ENCODE measurements around the gene KRTAP9-7. TPM values are rescaled to one million over a fixed set of nuclear protein-coding genes. Genes with fewer than 3 reads are reported as not detected.
"Not testable (repeated sequence)": the region's sequence is repeated elsewhere in the genome, so short reads cannot be mapped to it uniquely, and the experiment has no call there.

The KRTAP9-7 gene
- total and polyA plus RNA-seq, 2 donors from 2014 or later, result not detected

DNA sequence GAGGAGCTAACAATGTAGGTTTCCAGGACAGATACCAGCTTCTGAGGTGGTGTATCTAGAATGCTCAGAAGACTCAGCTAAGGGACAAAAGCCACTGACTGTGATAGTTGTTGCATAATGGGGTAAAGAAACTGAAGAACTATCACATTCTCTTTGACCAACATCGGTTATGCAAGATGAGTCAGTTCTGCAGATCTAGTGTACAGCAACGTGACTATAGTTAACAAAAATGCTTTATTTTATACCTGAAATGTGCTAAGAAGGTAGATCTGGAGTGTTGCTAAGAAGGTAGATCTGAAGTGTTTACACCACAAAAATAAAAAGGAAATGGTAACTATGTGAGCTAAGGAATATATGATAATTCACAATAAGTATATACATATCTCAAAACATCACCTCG lies 7.8 kb upstream of the KRTAP9-7 start:
- H3K27ac ChIP-seq (ENCODE audit: low read depth in 2 of 2, low read length in 2 of 2), result no peak overlapping the region
- no peak overlapping the region for H3K9ac ChIP-seq (ENCODE audit: low read length in 3 of 3)
- TF ChIP-seq, protein P1, sequence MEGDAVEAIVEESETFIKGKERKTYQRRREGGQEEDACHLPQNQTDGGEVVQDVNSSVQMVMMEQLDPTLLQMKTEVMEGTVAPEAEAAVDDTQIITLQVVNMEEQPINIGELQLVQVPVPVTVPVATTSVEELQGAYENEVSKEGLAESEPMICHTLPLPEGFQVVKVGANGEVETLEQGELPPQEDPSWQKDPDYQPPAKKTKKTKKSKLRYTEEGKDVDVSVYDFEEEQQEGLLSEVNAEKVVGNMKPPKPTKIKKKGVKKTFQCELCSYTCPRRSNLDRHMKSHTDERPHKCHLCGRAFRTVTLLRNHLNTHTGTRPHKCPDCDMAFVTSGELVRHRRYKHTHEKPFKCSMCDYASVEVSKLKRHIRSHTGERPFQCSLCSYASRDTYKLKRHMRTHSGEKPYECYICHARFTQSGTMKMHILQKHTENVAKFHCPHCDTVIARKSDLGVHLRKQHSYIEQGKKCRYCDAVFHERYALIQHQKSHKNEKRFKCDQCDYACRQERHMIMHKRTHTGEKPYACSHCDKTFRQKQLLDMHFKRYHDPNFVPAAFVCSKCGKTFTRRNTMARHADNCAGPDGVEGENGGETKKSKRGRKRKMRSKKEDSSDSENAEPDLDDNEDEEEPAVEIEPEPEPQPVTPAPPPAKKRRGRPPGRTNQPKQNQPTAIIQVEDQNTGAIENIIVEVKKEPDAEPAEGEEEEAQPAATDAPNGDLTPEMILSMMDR (IDR thresholded peaks at IDR 0.05; ENCODE audit: borderline replicate concordance, extremely low read depth, insufficient read depth), result no peak
- intact Hi-C loops (cut with DNase I), result no loop called here
- H3K36me3 ChIP-seq (ENCODE audit: control insufficient read depth in 2 of 3, insufficient read depth in 3 of 3, low read length in 3 of 3), result no peaks in the 10 kb centered on the region
- H3K9me3 ChIP-seq (ENCODE audit: control insufficient read depth in 2 of 3, insufficient read depth in 1 of 3, low read length in 3 of 3), result no peaks in the 10 kb centered on the region
- no peaks in the 10 kb centered on the region for H3K27me3 ChIP-seq (ENCODE audit: control insufficient read depth, insufficient read depth, low read length)
- no peak for FAIRE-seq
- no peak overlapping the region for H3K4me3 ChIP-seq (ENCODE audit: low read length in 3 of 3)
- no peaks in the 10 kb centered on the region for H3K4me1 ChIP-seq (ENCODE audit: control insufficient read depth in 2 of 3, insufficient read depth in 2 of 3, low read depth in 1 of 3, low read length in 3 of 3)
- no peak for DNase-seq

DNA sequence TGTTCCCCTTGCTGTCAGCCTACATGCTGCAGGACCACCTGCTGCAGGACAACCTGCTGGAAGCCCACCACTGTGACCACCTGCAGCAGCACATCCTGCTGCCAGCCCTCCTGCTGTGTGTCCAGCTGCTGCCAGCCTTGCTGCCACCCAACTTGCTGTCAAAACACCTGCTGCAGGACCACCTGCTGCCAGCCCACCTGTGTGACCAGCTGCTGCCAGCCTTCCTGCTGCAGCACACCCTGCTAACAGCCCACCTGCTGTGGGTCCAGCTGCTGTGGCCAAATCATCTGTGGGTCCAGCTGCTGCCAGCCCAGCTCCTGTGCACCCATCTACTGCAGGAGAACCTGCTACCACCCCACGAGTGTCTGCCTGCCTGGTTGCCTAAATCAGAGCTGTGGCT lies 4.2 kb upstream of the KRTAP9-7 start:
- intact Hi-C loops (cut with DNase I); H3K27ac ChIP-seq (ENCODE audit: low read depth in 2 of 2, low read length in 2 of 2); DNase-seq; H3K4me1 ChIP-seq (ENCODE audit: control insufficient read depth in 2 of 3, insufficient read depth in 2 of 3, low read depth in 1 of 3, low read length in 3 of 3); H3K9me3 ChIP-seq (ENCODE audit: control insufficient read depth in 2 of 3, insufficient read depth in 1 of 3, low read length in 3 of 3); H3K9ac ChIP-seq (ENCODE audit: low read length in 3 of 3); FAIRE-seq; H3K4me3 ChIP-seq (ENCODE audit: low read length in 3 of 3); H3K36me3 ChIP-seq (ENCODE audit: control insufficient read depth in 2 of 3, insufficient read depth in 3 of 3, low read length in 3 of 3); H3K27me3 ChIP-seq (ENCODE audit: control insufficient read depth, insufficient read depth, low read length): not testable (repeated sequence)

DNA sequence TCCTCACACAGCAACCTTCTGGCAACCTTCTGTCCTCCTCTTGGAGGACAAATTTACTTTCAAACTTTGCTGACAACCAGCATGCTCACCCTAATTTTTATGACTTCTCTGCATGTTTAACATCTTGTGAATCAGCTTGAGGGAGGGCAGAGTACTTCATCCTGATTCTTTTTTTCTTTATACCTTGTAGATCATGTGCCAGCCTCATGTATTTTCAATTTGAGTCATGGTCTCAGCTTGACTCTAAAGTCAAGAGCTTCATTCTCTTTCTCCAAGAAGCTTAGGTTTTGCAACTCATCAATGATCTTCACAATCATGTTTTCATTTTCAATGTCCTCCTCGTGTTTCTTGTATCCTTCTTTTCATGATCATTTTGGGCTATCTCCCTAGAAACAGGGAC lies 3.6 kb upstream of the KRTAP9-7 start:
- Histone ChIP-seq H3K27me3 (ENCODE audit: control insufficient read depth, insufficient read depth, low read length) (no peaks in the 10 kb centered on the region), H3K4me1 (ENCODE audit: control insufficient read depth in 2 of 3, insufficient read depth in 2 of 3, low read depth in 1 of 3, low read length in 3 of 3) (no peaks in the 10 kb centered on the region), H3K4me3 (ENCODE audit: low read length in 3 of 3) (no peak overlapping the region), H3K27ac (ENCODE audit: low read depth in 2 of 2, low read length in 2 of 2) (no peak overlapping the region), H3K9me3 (ENCODE audit: control insufficient read depth in 2 of 3, insufficient read depth in 1 of 3, low read length in 3 of 3) (no peaks in the 10 kb centered on the region), H3K36me3 (ENCODE audit: control insufficient read depth in 2 of 3, insufficient read depth in 3 of 3, low read length in 3 of 3) (no peaks in the 10 kb centered on the region), H3K9ac (ENCODE audit: low read length in 3 of 3) (no peak overlapping the region)
- no peak for FAIRE-seq
- intact Hi-C loops (cut with DNase I), result no loop called here
- TF ChIP-seq, protein P1 (IDR thresholded peaks at IDR 0.05; ENCODE audit: borderline replicate concordance, extremely low read depth, insufficient read depth), result no peak
- DNase-seq, result no peak

DNA sequence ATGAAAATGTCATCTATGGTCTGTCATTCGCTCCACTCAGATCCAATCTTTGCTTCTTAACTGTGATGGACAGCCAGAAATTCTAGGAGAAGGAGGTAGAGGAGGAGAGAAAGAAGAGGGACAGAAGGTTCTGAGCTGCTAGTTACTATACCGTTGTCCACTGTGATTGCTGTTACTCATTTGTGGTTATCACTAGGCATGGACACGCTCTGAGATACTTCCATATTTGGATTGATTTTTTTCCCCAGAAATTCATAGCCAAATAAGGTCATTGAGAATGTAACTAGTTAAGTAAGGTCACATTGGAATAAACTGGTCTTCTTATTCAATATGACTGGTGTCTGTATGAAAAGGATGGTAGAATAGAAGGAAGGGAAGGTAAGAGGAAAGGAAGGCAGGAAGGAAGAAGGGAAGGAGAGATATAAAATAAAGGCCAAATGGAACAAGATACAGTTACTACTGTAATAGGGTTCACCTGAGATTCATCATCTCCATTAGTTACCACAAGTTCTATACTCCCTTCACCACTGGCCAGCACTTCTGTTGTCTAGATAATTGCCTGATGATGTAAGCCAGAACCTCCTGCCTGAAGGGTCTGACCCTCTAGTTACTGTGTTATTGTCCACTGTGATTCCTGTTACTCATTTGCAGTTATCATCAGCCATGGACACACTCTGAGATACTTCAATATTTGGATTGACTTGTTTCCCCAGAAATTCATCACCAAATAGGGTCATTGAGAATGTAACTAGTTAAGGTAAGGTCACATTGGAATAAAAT lies 2.9 kb downstream of the KRTAP9-7 start:
- no peaks in the 10 kb centered on the region for H3K36me3 ChIP-seq (ENCODE audit: control insufficient read depth in 2 of 3, insufficient read depth in 3 of 3, low read length in 3 of 3)
- H3K4me1 ChIP-seq (ENCODE audit: control insufficient read depth in 2 of 3, insufficient read depth in 2 of 3, low read depth in 1 of 3, low read length in 3 of 3), result no peaks in the 10 kb centered on the region
- no peaks in the 10 kb centered on the region for H3K27me3 ChIP-seq (ENCODE audit: control insufficient read depth, insufficient read depth, low read length)
- TF ChIP-seq, protein P1 (IDR thresholded peaks at IDR 0.05; ENCODE audit: borderline replicate concordance, extremely low read depth, insufficient read depth), result no peak
- intact Hi-C loops (cut with DNase I), result no loop called here
- no peak for FAIRE-seq
- H3K27ac ChIP-seq (ENCODE audit: low read depth in 2 of 2, low read length in 2 of 2), result no peak overlapping the region
- no peak for DNase-seq
- no peak overlapping the region for H3K4me3 ChIP-seq (ENCODE audit: low read length in 3 of 3)
- H3K9me3 ChIP-seq (ENCODE audit: control insufficient read depth in 2 of 3, insufficient read depth in 1 of 3, low read length in 3 of 3), result peaks cover 0 to 4% (median 0%) of the 10 kb centered on the region in 3 donors
- H3K9ac ChIP-seq (ENCODE audit: low read length in 3 of 3), result no peak overlapping the region
